Spleen (tissue), 7 donors: ENCODE results near the gene NCOR1.

Source experiments
- POLR2A ChIP-seq, 3 donors: fragments of 450-650 bp; IDR thresholded peaks; one replicate each; pipeline ENCODE4 v1.5.1; 2017; ENCODE audit warnings: antibody characterized with exemption in 3 of 3, mild to moderate bottlenecking in 1 of 3
- TF ChIP-seq, protein P1 (sequence below), 11 experiments: fragments of 200-600 bp in 7 of 11; fragments of 450-650 bp in 4 of 11; sonication (generic) in 4 of 11; IDR thresholded peaks in 8 of 11; conservative IDR thresholded peaks in 3 of 11; 1 replicate in 7 of 11; 2 replicates in 4 of 11; pipeline versions ENCODE4 v1.4.0 to v1.8.0; 2016 to 2021; ENCODE audit warnings: antibody characterized with exemption in 11 of 11, inconsistent platforms in 4 of 11, mild to moderate bottlenecking in 1 of 11
- donor health status: DM: no; HTN: no; CAD: no; lungs with moderate emphysema.
- donor health status: DM: no; HTN: no; CAD: no.
- donor health status: DM: no; HTN: no; CAD: no.

DNA sequence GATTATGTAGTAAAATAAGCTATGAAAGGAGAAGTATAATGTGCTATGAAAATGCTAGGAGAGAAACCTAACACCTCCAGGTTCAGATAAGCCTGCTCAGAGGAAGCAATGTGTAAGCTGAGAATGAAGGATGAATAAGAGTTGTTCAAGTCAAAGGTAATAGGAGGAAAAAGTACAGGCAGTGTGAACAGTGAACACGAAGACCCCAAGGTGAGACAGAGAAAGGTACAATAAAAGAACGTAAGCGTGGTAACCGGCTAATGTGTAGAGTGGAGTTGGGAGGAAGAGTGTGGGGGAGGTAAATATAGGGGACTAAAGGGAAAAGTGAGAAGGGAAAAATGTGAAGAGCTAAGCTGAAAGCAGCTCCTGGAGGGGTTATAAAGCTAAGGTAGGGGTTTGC is 141.5 kb downstream of the NCOR1 start:
- TF ChIP-seq POLR2A (IDR thresholded peaks at IDR 0.05): no peak
- TF ChIP-seq, protein P1, sequence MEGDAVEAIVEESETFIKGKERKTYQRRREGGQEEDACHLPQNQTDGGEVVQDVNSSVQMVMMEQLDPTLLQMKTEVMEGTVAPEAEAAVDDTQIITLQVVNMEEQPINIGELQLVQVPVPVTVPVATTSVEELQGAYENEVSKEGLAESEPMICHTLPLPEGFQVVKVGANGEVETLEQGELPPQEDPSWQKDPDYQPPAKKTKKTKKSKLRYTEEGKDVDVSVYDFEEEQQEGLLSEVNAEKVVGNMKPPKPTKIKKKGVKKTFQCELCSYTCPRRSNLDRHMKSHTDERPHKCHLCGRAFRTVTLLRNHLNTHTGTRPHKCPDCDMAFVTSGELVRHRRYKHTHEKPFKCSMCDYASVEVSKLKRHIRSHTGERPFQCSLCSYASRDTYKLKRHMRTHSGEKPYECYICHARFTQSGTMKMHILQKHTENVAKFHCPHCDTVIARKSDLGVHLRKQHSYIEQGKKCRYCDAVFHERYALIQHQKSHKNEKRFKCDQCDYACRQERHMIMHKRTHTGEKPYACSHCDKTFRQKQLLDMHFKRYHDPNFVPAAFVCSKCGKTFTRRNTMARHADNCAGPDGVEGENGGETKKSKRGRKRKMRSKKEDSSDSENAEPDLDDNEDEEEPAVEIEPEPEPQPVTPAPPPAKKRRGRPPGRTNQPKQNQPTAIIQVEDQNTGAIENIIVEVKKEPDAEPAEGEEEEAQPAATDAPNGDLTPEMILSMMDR (IDR thresholded peaks at IDR 0.05 in 8 of 11, conservative IDR thresholded peaks at IDR 0.05 in 3 of 11): no peak
